A673 (cell line): Measurements from ENCODE around the gene ATP1B4. TPM values are rescaled to one million over a fixed set of nuclear protein-coding genes. Genes with fewer than 3 reads are reported as not detected.
A peak's percentile ranks its signal among the peaks of the same experiment; 100 is the strongest.

Experiments
- BruUV-seq: library from RNA; stranded (reverse); fragments of 400-500 nt; replicated peaks from 2 replicates; lab custom pipeline; 2021; lab: Mats Ljungman, UMichigan
- CTCF ChIA-PET: fragments of 300-600 bp; sonication (Branson Sonifier 250); formaldehyde crosslinking; loops from one replicate; lab custom pipeline; 2022; ENCODE audit warnings: antibody characterized with exemption; lab: Charles Lee
- POLR2A ChIA-PET: fragments of 300-600 bp; sonication (Branson Sonifier 250); formaldehyde crosslinking; loops from one replicate; lab custom pipeline; 2022; ENCODE audit warnings: antibody characterized with exemption; ENCODE audit not compliant: low non-redundant PET; lab: Charles Lee
- DNase-seq: peaks from one replicate; pipeline ENCODE4 v3.0.0-alpha.2; 2015; ENCODE audit warnings: low spot score
- H3K27ac ChIP-seq: fragments of 200-600 bp; sonication (generic); 2 replicates; pipeline ENCODE4 v1.5.1; 2016; ENCODE audit warnings: mixed run types, low read depth, mild to moderate bottlenecking, mixed read lengths, antibody characterized with exemption, low read length; ENCODE audit not compliant: poor library complexity, severe bottlenecking
- H3K27me3 ChIP-seq: fragments of 200-600 bp; sonication (generic); replicated peaks from 2 replicates; pipeline ENCODE4 v1.6.1; 2017; ENCODE audit warnings: mixed run types, low read depth, mild to moderate bottlenecking, mixed read lengths, antibody characterized with exemption, low read length; ENCODE audit not compliant: insufficient read depth, poor library complexity
- H3K36me3 ChIP-seq: fragments of 200-600 bp; sonication (generic); 2 replicates; pipeline ENCODE4 v1.6.1; 2016; ENCODE audit warnings: mixed run types, mild to moderate bottlenecking, mixed read lengths, antibody characterized with exemption, low read length; ENCODE audit not compliant: insufficient read depth, poor library complexity, severe bottlenecking
- H3K4me1 ChIP-seq: fragments of 200-600 bp; sonication (generic); 2 replicates; pipeline ENCODE4 v1.6.1; 2017; ENCODE audit warnings: mixed run types, mild to moderate bottlenecking, mixed read lengths, antibody characterized with exemption, low read length; ENCODE audit not compliant: insufficient read depth, poor library complexity, severe bottlenecking
- H3K4me3 ChIP-seq: fragments of 200-600 bp; sonication (generic); 2 replicates; pipeline ENCODE4 v1.5.1; 2016; ENCODE audit warnings: low read depth, mixed run types, mild to moderate bottlenecking, mixed read lengths, low read length; ENCODE audit not compliant: poor library complexity, severe bottlenecking
- H3K9me3 ChIP-seq: fragments of 200-600 bp; sonication (generic); 2 replicates; pipeline ENCODE4 v1.6.1; 2016; ENCODE audit warnings: mixed run types, low read depth, mild to moderate bottlenecking, mixed read lengths, antibody characterized with exemption, low read length; ENCODE audit not compliant: poor library complexity, severe bottlenecking
- CTCF ChIP-seq: fragments of 300-800, 200-600 bp; sonication (generic); conservative IDR thresholded peaks from 2 replicates; pipeline ENCODE4 v1.5.1; 2017; ENCODE audit warnings: low read depth, mild to moderate bottlenecking, antibody characterized with exemption, low read length, moderate library complexity, mixed read lengths
- EZH2 ChIP-seq: fragments of 200-600 bp; sonication (generic); IDR thresholded peaks from 2 replicates; pipeline ENCODE4 v1.6.1; 2017; ENCODE audit warnings: borderline replicate concordance, low read depth, mild to moderate bottlenecking, mixed read lengths, antibody characterized with exemption, low read length; ENCODE audit not compliant: poor library complexity, severe bottlenecking
- intact Hi-C: fragments of 100-400 bp; cut with micrococcal nuclease; formaldehyde crosslinking; loops from one replicate; pipeline ENCODE4 v1.10.0; 2022; ENCODE audit not compliant: unreplicated experiment
- total RNA-seq: library from RNA; stranded (reverse); gene quantifications from 2 replicates; pipeline ENCODE4 v1.2.3, GENCODE V29; 2021

Gene ATP1B4
- total RNA-seq, 1 experiment from 2014 or later = not detected

GRCh38 chrX:120426599-120426998 lies 64.7 kb downstream of the ATP1B4 start:
- H3K36me3 ChIP-seq = no peaks in the 10 kb centered on the region
- no peaks in the 10 kb centered on the region for H3K4me1 ChIP-seq
- CTCF ChIA-PET = interaction anchor here (0.5 kb wide), 1 partner anchor 9 kb away, joined by 5 read pairs; no protein-coding TSS in a partner anchor
- H3K27me3 ChIP-seq = no peaks in the 10 kb centered on the region
- no peaks in the 10 kb centered on the region for H3K9me3 ChIP-seq
- TF ChIP-seq CTCF (no peak), EZH2 (no peak)
- no peak overlapping the region for H3K4me3 ChIP-seq
- intact Hi-C loops = no loop called here
- DNase-seq = no peak
- BruUV-seq = no TSS peak
- POLR2A ChIA-PET = no interaction called here
- H3K27ac ChIP-seq = no peak overlapping the region

DNA sequence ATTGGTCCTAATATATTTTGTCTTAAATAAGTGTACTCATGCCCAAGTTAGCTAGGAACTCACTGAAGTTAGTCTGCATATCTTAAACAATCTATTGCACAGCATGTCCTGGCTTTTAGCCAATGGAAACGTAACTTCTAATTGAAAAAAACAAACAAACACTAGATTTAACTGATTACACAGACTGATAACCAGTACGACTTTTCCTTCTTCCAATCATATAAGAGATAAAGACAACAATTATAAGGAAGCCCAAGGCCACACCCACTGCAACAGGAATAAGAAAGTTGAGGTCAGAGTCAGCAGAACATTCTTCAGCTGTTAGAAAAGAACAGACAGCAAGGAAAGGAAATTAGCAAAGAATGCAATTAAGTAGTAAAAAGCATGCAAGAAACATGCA lies 66.4 kb downstream of the ATP1B4 start:
- no peak for TF ChIP-seq CTCF
- no peak for TF ChIP-seq EZH2
- BruUV-seq = no TSS peak
- Histone ChIP-seq H3K4me3 (no peak overlapping the region), H3K27me3 (no peaks in the 10 kb centered on the region), H3K9me3 (no peaks in the 10 kb centered on the region), H3K36me3 (no peaks in the 10 kb centered on the region), H3K27ac (no peak overlapping the region), H3K4me1 (no peaks in the 10 kb centered on the region)
- peak; percentile 15 for DNase-seq
- ChIA-PET POLR2A (no interaction called here), CTCF (no interaction called here)
- intact Hi-C loops = no loop called here

DNA sequence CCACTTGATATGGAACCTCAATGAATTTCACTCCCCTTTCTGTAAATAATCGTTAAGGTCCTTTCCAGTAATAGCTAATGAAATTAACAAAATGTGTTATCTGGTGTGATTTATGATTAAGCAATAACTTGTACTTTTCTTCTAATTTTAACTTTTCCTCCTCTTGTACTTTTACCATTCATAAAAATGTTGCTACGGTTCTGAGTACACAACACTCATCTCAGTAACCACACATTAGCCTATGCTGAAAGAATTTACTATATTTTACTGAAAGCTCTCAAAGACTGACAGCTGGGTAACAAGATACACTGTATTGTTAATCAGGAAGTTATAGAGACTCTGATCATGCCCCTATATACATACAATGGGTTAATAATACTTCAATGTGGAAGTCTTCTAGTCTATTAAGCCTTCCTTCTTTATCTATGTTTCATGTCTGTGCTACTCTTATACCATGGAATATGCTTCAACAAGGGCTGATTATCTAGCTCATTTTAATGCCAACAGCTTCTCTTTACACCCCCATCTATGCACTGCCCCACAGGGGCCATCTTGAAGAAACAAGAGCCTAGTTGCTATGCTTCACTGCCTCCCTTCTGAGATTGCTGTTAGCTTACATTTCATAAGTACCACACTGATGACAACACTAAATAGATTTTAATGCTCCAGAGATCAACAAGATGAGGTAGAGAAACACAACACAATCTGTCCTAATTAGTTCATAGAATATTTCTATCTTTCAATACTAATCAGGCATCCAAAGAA lies 68.1 kb downstream of the ATP1B4 start:
- no peak for DNase-seq
- Histone ChIP-seq H3K9me3 (no peaks in the 10 kb centered on the region), H3K4me3 (no peak overlapping the region), H3K27ac (no peak overlapping the region), H3K27me3 (no peaks in the 10 kb centered on the region), H3K36me3 (no peaks in the 10 kb centered on the region), H3K4me1 (no peaks in the 10 kb centered on the region)
- CTCF ChIA-PET = no interaction called here
- BruUV-seq = no TSS peak
- intact Hi-C loops = no loop called here
- POLR2A ChIA-PET = no interaction called here
- TF ChIP-seq EZH2 (no peak), CTCF (no peak)

Other genes with a start within 250 kb of the ATP1B4 start
- gene RHOXF1, start 246.2 kb upstream of the ATP1B4 start, total RNA-seq = not detected in 2 replicates
- not detected in 2 replicates for gene RHOXF2, start 203.5 kb upstream of the ATP1B4 start, total RNA-seq
- gene ZBTB33, start 111.3 kb upstream of the ATP1B4 start, total RNA-seq = 16.4 and 18.2 TPM in 2 replicates
- gene TMEM255A, start 50.6 kb upstream of the ATP1B4 start, total RNA-seq = 0.56 and 0.79 TPM in 2 replicates
- 51.1 and 61.0 TPM in 2 replicates for gene LAMP2, start 107.2 kb downstream of the ATP1B4 start, total RNA-seq
- 41.8 and 44.7 TPM in 2 replicates for gene CUL4B, start 198.9 kb downstream of the ATP1B4 start, total RNA-seq
- 54.6 and 62.3 TPM in 2 replicates for gene MCTS1, start 242.0 kb downstream of the ATP1B4 start, total RNA-seq